ENCODE results near the gene ASIC4. TPM values are rescaled to one million over a fixed set of nuclear protein-coding genes. Genes with fewer than 3 reads are reported as not detected.

ASIC4 gene
- total RNA-seq, 4 donors from 2014 or later, result not detected

GRCh38 chr2:219570194-219570923, 56.1 kb downstream of the ASIC4 start:
- in situ Hi-C loops (cut with MboI; ENCODE audit: low pct_ligation_motif_present in 1 of 4, low pct_unique_long_range_greater_than_20kb in 1 of 4, low sequenced_read_pairs in 3 of 4) (no loop called here), intact Hi-C loops (cut with DNase I; ENCODE audit: low total_unique reads) (loop anchor here (2.0 kb wide), 1 partner anchor 26 kb away; the partner anchor contains the start of gene STK11IP)
- Histone ChIP-seq H3K4me1 (peaks cover 3 to 17% (median 8%) of the 10 kb centered on the region in 4 donors), H3K4me3 (peak overlapping the region; percentile 53 to 74 (median 57)), H3K36me3 (no peaks in the 10 kb centered on the region), H3K9me3 (no peaks in the 10 kb centered on the region), H3K27ac (peak overlapping the region; percentile 65 to 90 (median 81)), H3K27me3 (peaks cover 30% of the 10 kb centered on the region)
- TF ChIP-seq POLR2AphosphoS5 (IDR thresholded peaks at IDR 0.05) (no peak), POLR2A (IDR thresholded peaks at IDR 0.05) (no peak), EP300 (IDR thresholded peaks at IDR 0.05; ENCODE audit: low read depth) (no peak), CTCF (IDR thresholded peaks at IDR 0.05) (no peak)
- WGBS, 2 donors (ENCODE audit: low coverage in 1 of 2), result 20% methylated on average over 53 of the region's 95 CpGs; no CpG with 5 or more reads in 1 of the 2 donors
- DNase-seq, result peak; percentile 23

GRCh38 chr2:219570924-219571310, 56.6 kb downstream of the ASIC4 start:
- H3K27ac ChIP-seq, result peak overlapping the region; percentile 65 to 90 (median 81)
- H3K27me3 ChIP-seq, result peaks cover 30% of the 10 kb centered on the region
- TF ChIP-seq POLR2AphosphoS5 (IDR thresholded peaks at IDR 0.05), result no peak
- TF ChIP-seq POLR2A (IDR thresholded peaks at IDR 0.05), result no peak
- no peak for TF ChIP-seq CTCF (IDR thresholded peaks at IDR 0.05)
- no peak for TF ChIP-seq EP300 (IDR thresholded peaks at IDR 0.05; ENCODE audit: low read depth)
- intact Hi-C loops (cut with DNase I; ENCODE audit: low total_unique reads), result loop anchor here (2.0 kb wide), 1 partner anchor 26 kb away; the partner anchor contains the start of gene STK11IP
- in situ Hi-C loops (cut with MboI; ENCODE audit: low pct_ligation_motif_present in 1 of 4, low pct_unique_long_range_greater_than_20kb in 1 of 4, low sequenced_read_pairs in 3 of 4), result no loop called here
- H3K36me3 ChIP-seq, result no peaks in the 10 kb centered on the region
- no peaks in the 10 kb centered on the region for H3K9me3 ChIP-seq
- no peak for DNase-seq
- WGBS, 2 donors (ENCODE audit: low coverage in 1 of 2), result 0% methylated on average over 20 of the region's 55 CpGs; no CpG with 5 or more reads in 1 of the 2 donors
- H3K4me1 ChIP-seq, result peaks cover 3 to 17% (median 8%) of the 10 kb centered on the region in 4 donors
- H3K4me3 ChIP-seq, result peak overlapping the region; percentile 53 to 74 (median 57)

GRCh38 chr2:219571311-219572236, 57.3 kb downstream of the ASIC4 start, which contains the start of gene OBSL1:
OBSL1 (minus strand) TSS chr2:219571539; CDS start chr2:219571232, 307 bp downstream.
- in situ Hi-C loops (cut with MboI; ENCODE audit: low pct_ligation_motif_present in 1 of 4, low pct_unique_long_range_greater_than_20kb in 1 of 4, low sequenced_read_pairs in 3 of 4) (no loop called here), intact Hi-C loops (cut with DNase I; ENCODE audit: low total_unique reads) (loop anchor here (2.0 kb wide), 1 partner anchor 25 kb away; the partner anchor contains the start of gene STK11IP)
- peaks cover 3 to 17% (median 8%) of the 10 kb centered on the region in 4 donors for H3K4me1 ChIP-seq
- H3K4me3 ChIP-seq, result peak within 1 kb of the TSS; percentile 53 to 74 (median 57)
- peak; percentile 41 for DNase-seq
- H3K27me3 ChIP-seq, result peaks cover 30% of the 10 kb centered on the region
- H3K9me3 ChIP-seq, result no peaks in the 10 kb centered on the region
- H3K27ac ChIP-seq, result peak within 1 kb of the TSS; percentile 65 to 90 (median 81)
- TF ChIP-seq EP300 (IDR thresholded peaks at IDR 0.05; ENCODE audit: low read depth), result no peak
- TF ChIP-seq CTCF (IDR thresholded peaks at IDR 0.05), result no peak
- no peak for TF ChIP-seq POLR2A (IDR thresholded peaks at IDR 0.05)
- no peak for TF ChIP-seq POLR2AphosphoS5 (IDR thresholded peaks at IDR 0.05)
- no peaks in the 10 kb centered on the region for H3K36me3 ChIP-seq
- WGBS, 2 donors (ENCODE audit: low coverage in 1 of 2), result 8 to 18% methylated on average over 6 to 41 of the region's 42 CpGs

Data from transverse colon (tissue), 4 donors.